ENCODE results near the gene CEND1.

The CEND1 gene

GRCh38 chr11:799641-800316 is 9.9 kb upstream of the CEND1 start:
- no peak for DNase-seq (ENCODE audit: low spot score)
- TF ChIP-seq CTCF (IDR thresholded peaks at IDR 0.05; ENCODE audit: borderline replicate concordance, control extremely low read depth, extremely low read depth, insufficient read depth, missing control alignments), result no peak
- in situ Hi-C loops (cut with MboI; ENCODE audit: low sequenced_read_pairs, unreplicated experiment), result no loop called here

- TF ChIP-seq CTCF (IDR thresholded peaks at IDR 0.05; ENCODE audit: borderline replicate concordance, control extremely low read depth, extremely low read depth, insufficient read depth, missing control alignments), result peak; percentile 92
- peak; percentile 94 for DNase-seq (ENCODE audit: low spot score)
- in situ Hi-C loops (cut with MboI; ENCODE audit: low sequenced_read_pairs, unreplicated experiment), result no loop called here
Measured at GRCh38 chr11:798093-798713, 8.3 kb upstream of the CEND1 start, which contains the start of gene SLC25A22. TSS of gene SLC25A22 (minus strand) at chr11:798281. CDS start at chr11:795006, 3,275 bp downstream.

- TF ChIP-seq CTCF (IDR thresholded peaks at IDR 0.05; ENCODE audit: borderline replicate concordance, control extremely low read depth, extremely low read depth, insufficient read depth, missing control alignments), result no peak
- DNase-seq (ENCODE audit: low spot score), result peak; percentile 89
- in situ Hi-C loops (cut with MboI; ENCODE audit: low sequenced_read_pairs, unreplicated experiment), result no loop called here
Measured at GRCh38 chr11:797296-798092, 7.6 kb upstream of the CEND1 start.

- no peak for TF ChIP-seq CTCF (IDR thresholded peaks at IDR 0.05; ENCODE audit: borderline replicate concordance, control extremely low read depth, extremely low read depth, insufficient read depth, missing control alignments)
- no peak for DNase-seq (ENCODE audit: low spot score)
- in situ Hi-C loops (cut with MboI; ENCODE audit: low sequenced_read_pairs, unreplicated experiment), result no loop called here
Measured at GRCh38 chr11:796565-797295, 6.8 kb upstream of the CEND1 start.

GRCh38 chr11:795634-796564 is 6.0 kb upstream of the CEND1 start:
- in situ Hi-C loops (cut with MboI; ENCODE audit: low sequenced_read_pairs, unreplicated experiment), result no loop called here
- no peak for TF ChIP-seq CTCF (IDR thresholded peaks at IDR 0.05; ENCODE audit: borderline replicate concordance, control extremely low read depth, extremely low read depth, insufficient read depth, missing control alignments)
- peak; percentile 94 for DNase-seq (ENCODE audit: low spot score)
